Suppressor macrophage (primary cell): ENCODE measurements around the gene MT1G.
"Not testable (repeated sequence)": the region's sequence is repeated elsewhere in the genome, so short reads cannot be mapped to it uniquely, and the experiment has no call there.

Experiments used
- DNase-seq, 4 experiments: peaks; one replicate each; pipeline ENCODE4 v3.0.0-alpha.2; 2020 to 2022
- total RNA-seq, 17 experiments: gene quantifications; one replicate each; lab custom pipeline; 2026; ENCODE audit warnings: mixed read lengths in 6 of 17, inconsistent platforms in 3 of 17; lab: John Stamatoyannopoulos, UW

MT1G gene
- total RNA-seq: 0.10 to 11.1 (median 0.64) reads per million in 17 experiments

DNA sequence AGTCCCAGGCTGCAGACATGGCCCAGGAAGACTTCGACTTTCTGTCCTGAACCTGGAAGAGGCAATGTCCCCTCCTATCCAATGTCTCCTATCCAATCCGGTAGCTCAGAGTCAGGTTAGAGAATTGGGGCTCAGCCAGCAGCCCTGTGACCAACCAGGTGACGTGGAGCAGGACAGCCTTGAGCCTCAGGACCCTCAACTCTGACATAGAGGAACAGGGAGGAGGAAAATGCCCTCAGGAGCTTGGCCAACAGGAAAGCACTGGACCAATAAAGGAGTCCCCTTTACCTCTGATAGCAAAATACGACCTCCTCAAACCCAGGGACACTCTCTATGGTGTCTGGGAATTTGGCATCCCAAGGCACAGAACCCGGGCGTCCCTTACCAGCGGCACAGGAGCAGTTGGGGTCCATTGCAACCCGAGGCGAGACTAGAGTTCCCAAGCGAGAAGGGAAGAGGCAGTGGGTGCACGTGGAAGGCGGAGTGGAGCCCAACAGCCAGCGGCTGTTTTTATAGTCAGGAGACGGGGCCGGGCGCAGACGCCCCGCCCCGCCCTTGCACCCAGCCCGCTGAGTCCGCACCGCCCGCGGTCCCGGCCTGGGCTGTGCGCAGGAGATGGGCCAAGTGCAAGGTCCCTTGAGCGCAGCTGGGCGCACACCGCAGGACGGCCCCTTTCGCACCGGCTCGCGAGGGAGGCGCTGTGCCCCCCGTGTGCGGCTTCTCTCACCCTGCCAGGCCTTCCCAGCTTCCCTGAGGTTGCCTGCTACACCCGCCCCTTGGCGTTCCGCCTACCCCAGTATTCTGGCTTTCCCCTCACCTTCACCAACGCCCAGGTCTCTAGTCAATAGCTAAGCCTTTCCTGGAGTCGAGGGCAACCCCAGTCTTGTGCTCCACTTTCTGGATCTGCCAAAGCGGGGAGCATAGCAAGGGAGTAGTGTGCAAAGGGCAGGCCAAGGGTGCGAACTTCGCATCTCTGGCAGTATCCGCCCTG is at the start of gene MT1G:
MT1G (minus strand) TSS at position 485 of the 991 bp plus-strand sequence; CDS start at position 413, 72 bp downstream.
- peak; percentile 81 to 91 (median 86) for DNase-seq

- not testable (repeated sequence) for DNase-seq
Measured at GRCh38 chr16:56717532-56717931, 49.7 kb upstream of the MT1G start.

DNA sequence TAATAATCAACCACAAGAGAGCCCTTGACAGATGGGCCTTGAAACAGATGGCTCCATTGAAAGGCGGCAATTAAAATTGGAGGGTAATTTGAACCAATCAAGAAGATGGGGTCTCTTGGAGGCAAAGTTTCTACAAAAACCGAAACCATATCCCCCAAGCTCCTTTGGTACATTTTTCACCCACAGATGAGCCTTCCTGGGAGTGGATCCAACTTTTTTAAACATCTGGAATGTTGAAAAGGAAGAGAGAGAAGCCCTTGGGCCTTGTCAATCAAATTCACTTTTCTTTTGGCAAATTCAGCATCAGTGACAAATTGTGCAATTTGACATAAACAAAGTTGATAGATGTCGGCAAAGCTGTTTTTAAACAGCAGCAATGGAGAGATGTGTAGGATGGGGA is 48.9 kb upstream of the MT1G start:
- DNase-seq: no peak

- DNase-seq: no peak
Measured at GRCh38 chr16:56715126-56715525, 47.3 kb upstream of the MT1G start.

- no peak for DNase-seq
Measured at GRCh38 chr16:56713794-56714193, 45.9 kb upstream of the MT1G start.

DNA sequence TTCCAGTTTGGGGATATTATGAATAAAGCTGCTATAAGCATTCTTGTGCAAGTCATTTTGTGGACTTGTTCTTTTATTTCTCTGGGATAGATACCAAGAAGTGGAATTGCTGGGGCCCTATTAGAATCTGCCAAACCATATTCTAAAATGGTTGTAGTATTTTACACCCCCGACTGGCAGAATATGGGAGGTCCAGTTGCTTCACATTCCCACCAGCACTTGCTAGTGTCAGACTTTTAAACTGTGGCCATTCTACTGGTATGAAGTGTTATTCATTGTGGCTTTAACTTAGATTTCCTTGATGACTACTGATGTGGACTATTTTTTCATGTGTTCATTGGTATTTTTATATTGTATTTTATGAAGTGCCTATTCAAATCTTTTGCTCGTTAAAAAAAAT is 44.0 kb upstream of the MT1G start:
- DNase-seq: no peak

DNA sequence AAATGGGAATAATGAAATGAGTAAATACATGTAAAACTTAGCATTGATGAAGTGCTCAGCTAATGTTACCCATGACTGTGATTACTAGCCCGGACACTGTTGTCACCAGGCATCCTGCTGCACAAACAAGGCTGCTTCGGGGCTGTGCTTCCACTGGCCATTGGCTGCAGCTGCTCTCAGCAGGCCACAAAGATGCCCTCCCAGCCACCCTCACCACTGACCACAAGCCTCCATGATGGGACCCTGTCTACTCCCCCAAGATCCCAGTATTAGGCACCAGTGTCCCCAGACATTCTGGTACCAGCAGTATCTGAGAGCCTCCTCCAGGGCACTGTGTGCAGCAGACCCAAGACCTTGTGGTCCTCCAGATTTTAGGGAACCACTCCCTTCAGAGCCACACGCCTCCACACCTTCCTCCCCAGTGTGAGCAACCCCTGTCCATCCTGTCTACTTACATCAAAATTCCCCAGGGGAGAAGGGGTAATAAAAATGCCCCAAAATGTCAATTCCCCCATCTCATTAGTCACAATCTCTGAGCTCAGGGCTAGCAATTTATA is 42.4 kb upstream of the MT1G start:
- DNase-seq: peak in 1 of 4 experiments; percentile 9

DNA sequence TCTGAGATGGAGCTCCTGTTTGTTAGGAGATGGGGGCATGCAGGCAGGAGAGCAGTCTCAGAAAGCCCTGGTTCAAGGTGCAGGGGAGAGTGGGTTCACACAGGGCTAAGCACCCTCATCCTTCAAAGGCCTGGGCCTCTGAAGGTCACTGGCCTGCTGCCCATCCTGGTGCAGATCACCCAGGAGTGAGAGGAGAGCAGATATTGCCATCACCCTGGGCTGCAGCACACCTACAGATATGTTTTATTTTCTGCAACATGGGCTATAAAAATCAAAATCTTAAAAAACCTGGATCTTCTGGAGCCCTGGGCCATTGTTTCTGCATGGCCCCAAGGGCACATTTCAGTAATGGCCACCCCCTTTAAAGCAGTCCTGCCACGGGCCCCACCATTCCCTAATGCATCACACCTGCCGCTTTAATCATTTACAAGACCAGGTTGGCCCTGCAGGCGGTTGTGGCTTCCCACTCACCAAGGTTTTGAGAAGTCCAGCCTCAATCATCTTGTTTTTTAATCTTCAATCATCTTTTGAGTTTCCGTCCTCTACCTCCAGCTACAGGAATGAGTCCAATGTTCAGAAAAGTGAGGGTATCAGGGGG is 41.7 kb upstream of the MT1G start:
- no peak for DNase-seq

DNA sequence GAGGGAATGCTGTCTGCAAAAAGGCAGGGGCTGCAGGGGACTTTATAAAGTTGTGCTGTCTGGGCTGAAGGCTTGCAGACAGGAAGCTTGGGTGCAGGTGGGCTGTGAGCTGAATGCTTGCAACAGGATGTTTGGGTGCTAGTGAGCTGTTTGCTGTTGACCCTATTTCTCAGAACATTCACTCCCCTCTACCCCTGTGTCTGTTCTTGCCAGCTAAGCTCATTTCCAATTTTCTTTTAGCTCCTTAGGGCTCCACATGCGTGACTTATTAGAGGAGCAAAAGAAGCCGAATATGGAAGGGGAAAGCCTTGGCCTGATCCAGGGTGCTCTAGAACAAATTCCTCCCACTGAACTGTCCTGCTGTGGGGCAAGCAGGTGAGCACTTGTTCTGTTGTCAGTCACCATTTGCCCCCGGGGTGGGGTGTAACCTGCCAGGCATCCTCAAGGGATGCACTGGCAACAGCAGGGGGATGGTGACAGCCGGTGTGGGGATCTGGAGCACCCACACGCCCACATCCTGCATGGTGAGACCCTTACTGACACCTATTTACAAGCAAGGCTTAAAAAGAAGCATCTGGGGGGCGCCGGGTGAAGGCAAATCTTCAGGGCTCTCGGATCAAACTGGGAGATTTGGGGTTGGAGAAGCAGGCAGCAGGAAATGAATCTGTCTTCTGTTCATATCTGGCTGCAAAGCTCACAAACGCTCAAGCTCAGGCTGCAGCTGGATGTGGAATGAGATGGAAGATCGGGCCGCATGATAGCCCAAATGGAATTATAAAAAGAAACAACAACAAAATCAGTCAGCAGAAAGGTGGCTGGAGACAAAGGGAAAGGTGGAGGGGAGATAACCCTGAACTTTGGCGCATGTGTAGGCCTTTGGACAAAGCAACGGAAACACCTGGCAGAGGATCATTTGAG is 40.9 kb upstream of the MT1G start:
- DNase-seq: no peak

GRCh38 chr16:56702836-56703235 is 35.0 kb upstream of the MT1G start:
- no peak for DNase-seq

- no peak for DNase-seq
Measured at GRCh38 chr16:56701534-56701933, 33.7 kb upstream of the MT1G start.

DNA sequence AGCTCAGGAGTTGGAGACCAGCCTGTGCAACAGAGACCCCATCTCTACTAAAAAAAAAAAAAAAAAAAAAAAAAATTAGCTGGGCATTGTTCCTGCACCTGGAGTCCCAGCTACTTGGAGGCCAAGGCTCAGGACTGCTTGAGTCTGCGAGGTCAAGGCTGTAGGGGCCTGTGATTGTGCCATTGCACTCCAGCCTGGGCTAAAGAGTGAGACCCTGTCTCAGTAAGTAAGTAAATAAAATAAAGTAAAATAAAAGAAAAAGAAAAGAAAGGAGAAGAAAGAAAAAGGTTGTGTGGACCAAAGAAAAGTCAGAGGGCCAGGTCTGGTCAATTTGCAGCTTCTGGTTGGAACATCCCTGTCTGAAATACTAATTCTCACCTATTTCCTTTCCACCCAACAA is 32.8 kb upstream of the MT1G start:
- no peak for DNase-seq

DNA sequence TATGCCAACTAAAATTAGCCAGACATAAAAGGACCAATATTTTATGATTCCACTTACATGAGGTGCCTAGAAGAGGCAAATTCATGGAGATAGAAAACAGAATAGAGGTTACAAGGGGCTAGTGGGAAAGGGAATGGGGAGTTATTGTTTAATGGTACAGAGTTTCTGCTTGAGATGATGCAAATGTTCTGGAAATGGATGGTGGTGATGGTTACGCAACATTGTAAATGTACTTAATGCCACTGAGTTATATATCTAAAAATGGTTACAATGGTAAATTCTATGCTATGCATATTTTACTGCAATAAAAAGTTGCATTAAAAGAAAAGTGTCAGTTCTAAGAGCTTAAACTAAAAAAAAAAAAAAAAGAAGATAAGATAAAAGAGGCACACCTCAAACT is 32.3 kb upstream of the MT1G start:
- DNase-seq: no peak

- DNase-seq: no peak
Measured at GRCh38 chr16:56697456-56698155, 29.7 kb upstream of the MT1G start.

DNA sequence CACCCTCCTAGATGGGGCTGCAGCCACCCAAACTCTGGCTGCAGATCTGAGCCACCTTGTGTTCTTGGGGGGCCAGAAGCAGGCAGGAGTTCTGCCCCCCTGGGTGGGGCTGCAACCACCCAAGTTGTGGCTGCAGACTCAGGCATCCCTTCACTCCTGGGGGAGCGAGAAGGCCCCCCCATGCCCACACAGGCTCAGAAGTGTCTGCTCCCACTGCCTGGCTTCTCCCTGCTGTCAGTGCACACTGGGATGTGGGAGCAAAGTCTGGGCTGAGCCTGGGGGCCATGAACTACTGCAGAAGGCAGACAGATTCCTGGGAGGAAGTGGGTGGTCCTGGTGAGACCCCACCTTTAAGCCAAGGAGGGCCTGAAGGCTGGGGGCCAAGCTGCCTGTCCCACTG is 27.4 kb upstream of the MT1G start:
- no peak for DNase-seq

DNA sequence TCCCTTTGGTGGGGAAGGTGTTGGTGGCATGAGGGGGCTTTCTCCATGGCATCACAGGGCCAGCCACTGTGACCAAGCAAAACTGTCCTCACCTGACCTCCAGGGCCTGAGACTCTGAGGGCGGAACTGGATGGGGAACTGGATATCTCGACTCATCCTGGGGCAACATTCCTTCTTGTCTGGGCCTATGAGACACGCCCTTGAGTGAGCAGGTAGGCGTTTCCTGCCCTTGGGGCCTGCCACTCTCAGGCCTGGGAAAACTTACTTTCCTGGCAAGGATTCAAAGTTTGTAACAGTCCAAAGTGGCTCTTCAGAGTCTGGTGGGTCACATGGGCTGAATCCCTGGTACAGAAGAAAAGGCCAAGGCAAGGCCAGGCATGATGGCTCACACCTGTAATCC is 24.0 kb upstream of the MT1G start:
- DNase-seq: peak; percentile 47 to 80 (median 66)

DNA sequence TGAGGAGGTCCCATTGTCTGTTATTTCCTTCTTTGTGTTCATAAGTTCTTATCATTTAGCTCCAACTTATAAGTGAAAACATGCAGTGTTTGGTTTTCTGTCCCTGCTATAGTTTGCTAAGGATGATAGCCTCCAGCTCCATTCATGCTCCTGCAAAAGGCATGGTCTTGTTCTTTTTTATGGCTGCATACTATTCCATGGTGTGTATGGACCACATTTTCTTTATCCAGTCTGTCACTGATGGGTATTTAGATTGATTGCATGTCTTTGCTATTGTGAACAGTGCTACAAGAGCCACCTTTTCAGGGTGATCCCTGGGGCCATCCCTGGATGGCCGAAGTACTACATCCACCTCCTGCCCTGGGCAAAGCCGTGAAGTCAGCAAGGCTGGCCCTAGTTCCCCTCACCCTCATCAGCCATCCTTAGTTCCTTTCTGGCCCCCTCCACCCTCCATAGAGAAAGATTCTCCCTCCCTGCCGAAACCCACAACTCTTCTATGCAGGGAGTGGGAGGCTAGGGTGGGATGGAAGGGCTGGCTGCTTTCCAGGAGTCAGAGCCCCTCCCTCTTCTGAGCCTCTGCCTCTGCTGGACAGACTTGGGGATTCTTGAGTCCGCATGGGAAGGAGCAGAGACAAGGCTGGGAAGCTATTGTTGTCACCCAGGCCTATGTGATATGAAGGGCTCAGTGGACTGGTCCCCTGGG is 22.7 kb upstream of the MT1G start:
- no peak for DNase-seq

DNA sequence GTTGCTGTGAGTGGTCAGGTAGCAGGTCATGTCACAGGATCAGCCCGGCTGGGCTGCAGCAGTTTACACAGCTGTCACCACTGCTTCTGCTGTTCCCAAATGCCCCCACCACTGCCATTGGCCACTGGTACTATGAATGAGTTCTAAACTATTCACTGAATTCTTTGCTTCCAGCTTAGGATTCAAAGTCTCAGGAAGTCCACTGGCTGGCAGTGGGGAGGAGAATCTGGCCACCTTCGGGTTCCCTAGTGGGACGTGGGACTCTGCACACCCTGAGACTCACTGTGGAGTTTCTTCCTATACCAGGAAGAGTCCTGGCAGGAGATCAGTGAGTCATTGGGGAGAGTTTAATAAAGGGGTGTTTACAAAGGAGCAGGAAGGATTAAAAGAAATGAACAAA is 21.3 kb upstream of the MT1G start:
- no peak for DNase-seq

DNA sequence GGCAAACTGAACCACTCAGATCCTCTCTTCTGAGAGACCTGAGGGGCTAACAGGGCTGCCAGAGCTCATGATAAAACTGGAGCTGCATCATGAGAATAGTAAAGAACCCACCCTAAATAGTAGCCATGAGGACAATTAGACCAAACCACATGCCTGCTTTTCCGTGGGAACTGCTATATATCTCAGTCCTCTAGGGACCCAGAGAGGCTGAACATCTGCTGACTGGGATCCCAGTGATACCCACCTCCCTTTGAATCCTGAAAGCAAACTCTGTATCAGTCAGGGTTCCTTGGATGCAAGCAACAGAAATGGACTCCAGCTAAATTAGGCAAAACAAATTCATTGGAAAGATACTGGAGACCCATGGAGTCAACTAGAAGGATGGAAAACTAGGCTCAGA is 20.9 kb upstream of the MT1G start:
- no peak for DNase-seq

DNA sequence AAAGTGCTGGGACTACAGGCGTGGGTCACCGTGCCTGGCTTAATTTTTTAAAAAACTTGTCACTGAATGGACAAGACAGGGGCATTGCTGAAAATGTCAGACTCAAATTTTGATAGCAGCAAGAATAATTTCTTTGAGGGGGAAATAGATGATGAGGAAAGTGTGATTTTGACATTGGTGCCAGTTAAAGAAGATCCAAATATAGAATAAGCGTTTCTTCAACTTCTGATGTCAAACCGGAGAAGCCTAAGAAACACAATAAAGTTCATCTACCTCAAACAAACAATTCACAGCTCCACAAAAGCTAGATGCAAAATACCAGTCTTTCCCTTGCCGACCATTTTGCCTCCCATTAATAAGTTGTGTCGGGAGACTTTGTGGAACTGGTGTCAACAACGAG is 18.9 kb upstream of the MT1G start:
- no peak for DNase-seq

DNA sequence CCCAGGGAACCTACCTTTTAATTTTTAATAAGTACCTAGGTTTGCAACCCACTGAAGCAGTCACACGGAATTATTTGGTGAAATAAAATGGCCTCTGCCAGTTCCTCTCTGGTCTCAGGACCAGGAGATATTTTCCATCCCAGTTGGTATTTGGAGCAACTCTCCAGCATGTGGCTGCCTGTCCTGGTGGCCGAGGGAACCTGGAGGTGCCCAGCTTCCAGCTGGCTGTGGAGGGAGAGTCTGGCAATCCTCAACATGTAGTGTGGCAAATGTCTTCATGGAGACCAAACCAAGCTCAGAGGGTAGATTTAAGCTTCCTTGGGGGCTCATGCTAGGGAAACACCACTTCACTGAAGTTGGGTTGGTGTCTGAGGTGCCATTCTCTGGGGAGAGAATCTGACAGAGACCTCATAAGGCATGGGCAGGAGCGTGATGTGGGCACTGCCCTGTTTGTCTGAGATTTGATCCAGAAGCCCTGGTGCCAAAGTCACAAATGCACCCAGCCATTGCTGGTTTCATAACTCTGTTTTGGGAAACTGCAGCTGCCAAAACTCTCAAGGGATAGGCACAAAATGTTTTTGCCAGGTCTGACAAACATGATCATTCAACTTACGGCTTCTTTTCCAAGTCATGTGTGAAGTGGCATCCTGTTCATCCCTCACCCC is 17.2 kb upstream of the MT1G start:
- DNase-seq: no peak
